ENCODE measurements around the gene OTOP3.
"Not testable (repeated sequence)": the region's sequence is repeated elsewhere in the genome, so short reads cannot be mapped to it uniquely, and the experiment has no call there.

Gene OTOP3

GRCh38 chr17:74957935-74958740, 22.4 kb downstream of the OTOP3 start:
- in situ Hi-C loops (cut with MboI; ENCODE audit: low sequenced_read_pairs), result no loop called here

GRCh38 chr17:74959826-74960515, 24.3 kb downstream of the OTOP3 start:
- in situ Hi-C loops (cut with MboI; ENCODE audit: low sequenced_read_pairs), result no loop called here

- in situ Hi-C loops (cut with MboI; ENCODE audit: low sequenced_read_pairs), result no loop called here
These were observed 25.1 kb downstream of the OTOP3 start for GRCh38 chr17:74960570-74961342.

GRCh38 chr17:74961657-74962350, 26.1 kb downstream of the OTOP3 start:
- in situ Hi-C loops (cut with MboI; ENCODE audit: low sequenced_read_pairs), result no loop called here

- in situ Hi-C loops (cut with MboI; ENCODE audit: low sequenced_read_pairs), result no loop called here
These were observed 27.1 kb downstream of the OTOP3 start for GRCh38 chr17:74962622-74963394.

- in situ Hi-C loops (cut with MboI; ENCODE audit: low sequenced_read_pairs), result no loop called here
These were observed 28.0 kb downstream of the OTOP3 start for GRCh38 chr17:74963656-74964055.

- in situ Hi-C loops (cut with MboI; ENCODE audit: low sequenced_read_pairs), result no loop called here
These were observed 28.6 kb downstream of the OTOP3 start for GRCh38 chr17:74964246-74964761.

GRCh38 chr17:74964988-74965622, 29.4 kb downstream of the OTOP3 start:
- in situ Hi-C loops (cut with MboI; ENCODE audit: low sequenced_read_pairs), result no loop called here

GRCh38 chr17:74968361-74968780, 32.7 kb downstream of the OTOP3 start:
- in situ Hi-C loops (cut with MboI; ENCODE audit: low sequenced_read_pairs), result no loop called here

- in situ Hi-C loops (cut with MboI; ENCODE audit: low sequenced_read_pairs), result not testable (repeated sequence)
These were observed 33.8 kb downstream of the OTOP3 start for GRCh38 chr17:74969501-74969900.

- in situ Hi-C loops (cut with MboI; ENCODE audit: low sequenced_read_pairs), result no loop called here
These were observed 34.7 kb downstream of the OTOP3 start for GRCh38 chr17:74970395-74970794.

- in situ Hi-C loops (cut with MboI; ENCODE audit: low sequenced_read_pairs), result no loop called here
These were observed 35.6 kb downstream of the OTOP3 start for GRCh38 chr17:74971069-74971841.

GRCh38 chr17:74971842-74972106, 36.1 kb downstream of the OTOP3 start:
- in situ Hi-C loops (cut with MboI; ENCODE audit: low sequenced_read_pairs), result no loop called here

- in situ Hi-C loops (cut with MboI; ENCODE audit: low sequenced_read_pairs), result no loop called here
These were observed 36.6 kb downstream of the OTOP3 start, which contains the start of gene HID1 for GRCh38 chr17:74972107-74972972. Gene HID1, minus strand, starts transcription at chr17:74972759. Its CDS starts 103 bp downstream, at chr17:74972656.

GRCh38 chr17:74972973-74973328, 37.3 kb downstream of the OTOP3 start:
- in situ Hi-C loops (cut with MboI; ENCODE audit: low sequenced_read_pairs), result no loop called here

GRCh38 chr17:74975943-74976342, 40.2 kb downstream of the OTOP3 start:
- in situ Hi-C loops (cut with MboI; ENCODE audit: low sequenced_read_pairs), result no loop called here

- in situ Hi-C loops (cut with MboI; ENCODE audit: low sequenced_read_pairs), result no loop called here
These were observed 42.1 kb downstream of the OTOP3 start for GRCh38 chr17:74977802-74978201.

- in situ Hi-C loops (cut with MboI; ENCODE audit: low sequenced_read_pairs), result no loop called here
These were observed 42.5 kb downstream of the OTOP3 start for GRCh38 chr17:74978240-74978639.

Measured in HL-60/S4 treated with phorbol 12-myristate 13-acetate at 8.2 ng/mL for 4 days and 3 days (cell line).